A549 (cell line): ENCODE results near the gene IGSF9B. TPM values are rescaled to one million over a fixed set of nuclear protein-coding genes. Genes with fewer than 3 reads are reported as not detected.

Experiments
- ATAC-seq, 2 experiments: fragments of 200-7000 bp in 1 of 2; fragments of >200 bp in 1 of 2; cut with Nextera tagmentation in 1 of 2; cut with Tn5 transposase in 1 of 2; 3 replicates each; pipeline versions ENCODE4 v1.8.0 to v1.9.1; 2018 to 2020; ENCODE audit warnings: mild to moderate bottlenecking in 1 of 2, moderate library complexity in 1 of 2
- CTCF ChIA-PET: fragments of 300-600 bp; sonication (Branson Sonifier 250); formaldehyde crosslinking; extraction: SDS; loops from one replicate; lab custom pipeline; 2021; ENCODE audit warnings: antibody characterized with exemption, inconsistent platforms; lab: Yijun Ruan, JAX
- POLR2A ChIA-PET: fragments of 350-600 bp; formaldehyde crosslinking; extraction: SDS; loops from one replicate; lab custom pipeline; 2021; ENCODE audit warnings: antibody characterized with exemption, inconsistent platforms; lab: Yijun Ruan, JAX
- DNase-seq, 2 experiments: peaks; one replicate each; pipeline versions ENCODE4 v3.0.0 to v3.0.0-alpha.2; 2011 to 2016; ENCODE audit warnings: low read depth in 1 of 2, low spot score in 1 of 2
- FAIRE-seq: peaks from 2 replicates; lab custom pipeline; 2011; peaks lifted over from hg19 to GRCh38; lab: Jason Lieb, UNC
- H3K27ac ChIP-seq, 2 experiments: fragments of >200 bp; sonication (Bioruptor Twin); formaldehyde crosslinking; 3 replicates each; pipeline ENCODE4 v1.5.1; 2016 to 2017
- H3K4me1 ChIP-seq: fragments of >200 bp; sonication (Bioruptor Twin); formaldehyde crosslinking; 3 replicates; pipeline ENCODE4 v1.6.1; 2016
- H3K4me2 ChIP-seq: fragments of >200 bp; sonication (Bioruptor Twin); formaldehyde crosslinking; 3 replicates; pipeline ENCODE4 v1.6.1; 2016
- H3K4me3 ChIP-seq: fragments of >200 bp; sonication (Bioruptor Twin); formaldehyde crosslinking; 3 replicates; pipeline ENCODE4 v1.5.1; 2016
- H3K9me3 ChIP-seq: fragments of >200 bp; sonication (Bioruptor Twin); formaldehyde crosslinking; 3 replicates; pipeline ENCODE4 v1.6.1; 2016
- ATOH8 ChIP-seq: fragments of 250-450 bp; sonication (Bioruptor Pico); IDR thresholded peaks from 2 replicates; pipeline ENCODE4 v1.5.0; 2020; ENCODE audit warnings: low read depth, mild to moderate bottlenecking, moderate library complexity
- CEBPB ChIP-seq, 2 experiments: fragments of >200 bp in 1 of 2; sonication (Bioruptor Twin) in 1 of 2; formaldehyde crosslinking in 1 of 2; IDR thresholded peaks; 2 replicates each; pipeline ENCODE4 v1.6.1; 2012 to 2016
- CHD2 ChIP-seq: fragments of 150-350 bp; IDR thresholded peaks from 2 replicates; pipeline ENCODE4 v1.6.1; 2014; ENCODE audit warnings: low read length; ENCODE audit not compliant: partially characterized antibody
- E2F6 ChIP-seq: IDR thresholded peaks from 2 replicates; pipeline ENCODE4 v1.6.1; 2012; ENCODE audit warnings: low read depth, borderline replicate concordance
- EHF ChIP-seq: fragments of 250-450 bp; sonication (Bioruptor Pico); IDR thresholded peaks from 2 replicates; pipeline ENCODE4 v1.5.0; 2020; ENCODE audit warnings: mild to moderate bottlenecking
- EHMT2 ChIP-seq: fragments of 200-600 bp; sonication (generic); IDR thresholded peaks from 2 replicates; pipeline ENCODE4 v1.6.1; 2016; ENCODE audit warnings: antibody characterized with exemption, low read depth, mild to moderate bottlenecking, moderate library complexity
- EP300 ChIP-seq, 2 experiments: fragments of >200 bp; sonication (Bioruptor Twin); formaldehyde crosslinking; IDR thresholded peaks; 2 replicates in 1 of 2; 3 replicates in 1 of 2; pipeline ENCODE4 v1.6.1; 2016 to 2017
- ESRRA ChIP-seq: fragments of 150-350 bp; IDR thresholded peaks from 2 replicates; pipeline ENCODE4 v1.6.1; 2014; ENCODE audit warnings: mild to moderate bottlenecking, low read length, borderline replicate concordance
- HDAC2 ChIP-seq: fragments of 200-600 bp; sonication (generic); IDR thresholded peaks from 2 replicates; pipeline ENCODE4 v1.6.1; 2016
- HOXB13 ChIP-seq: fragments of 250-450 bp; sonication (Bioruptor Pico); IDR thresholded peaks from 2 replicates; pipeline ENCODE4 v1.5.0; 2020; ENCODE audit warnings: low read depth, mild to moderate bottlenecking, moderate library complexity
- JUN ChIP-seq, 2 experiments: fragments of >200 bp; sonication (Bioruptor Twin); formaldehyde crosslinking; IDR thresholded peaks; 2 replicates in 1 of 2; 3 replicates in 1 of 2; pipeline ENCODE4 v1.6.1; 2016 to 2017
- MAFK ChIP-seq: fragments of 450-650 bp; IDR thresholded peaks from 2 replicates; pipeline ENCODE4 v1.6.1; 2014; ENCODE audit not compliant: partially characterized antibody
- MYC ChIP-seq: IDR thresholded peaks from 2 replicates; pipeline ENCODE4 v1.6.1; 2012; ENCODE audit warnings: mild to moderate bottlenecking, inconsistent platforms, low read length, improper control_type of control experiment, borderline replicate concordance
- PBX3 ChIP-seq: IDR thresholded peaks from 2 replicates; pipeline ENCODE4 v1.6.1; 2012
- PHF8 ChIP-seq: fragments of 200-600 bp; sonication (generic); IDR thresholded peaks from 2 replicates; pipeline ENCODE4 v1.6.1; 2016; ENCODE audit warnings: low read depth, mild to moderate bottlenecking, antibody characterized with exemption, moderate library complexity, borderline replicate concordance
- POLR2A ChIP-seq: IDR thresholded peaks from 2 replicates; pipeline ENCODE4 v1.6.1; 2012; ENCODE audit warnings: mild to moderate bottlenecking, low read length
- POLR2AphosphoS2 ChIP-seq: conservative IDR thresholded peaks from 2 replicates; pipeline ENCODE4 v1.6.1; 2012; ENCODE audit warnings: low read length, improper control_type of control experiment, inconsistent platforms
- RAD21 ChIP-seq, 2 experiments: fragments of >200 bp in 1 of 2; sonication (Bioruptor Twin) in 1 of 2; formaldehyde crosslinking in 1 of 2; IDR thresholded peaks in 1 of 2; conservative IDR thresholded peaks in 1 of 2; 2 replicates in 1 of 2; 3 replicates in 1 of 2; pipeline ENCODE4 v1.6.1; 2012 to 2018; ENCODE audit warnings: inconsistent platforms in 1 of 2
- SMC3 ChIP-seq: fragments of >200 bp; sonication (Bioruptor Twin); formaldehyde crosslinking; IDR thresholded peaks from 3 replicates; pipeline ENCODE4 v1.6.1; 2018; ENCODE audit warnings: inconsistent platforms
- TFCP2L1 ChIP-seq: fragments of 250-450 bp; sonication (Bioruptor Pico); IDR thresholded peaks from 2 replicates; pipeline ENCODE4 v1.5.0; 2021; ENCODE audit warnings: mild to moderate bottlenecking
- TP53 ChIP-seq: fragments of 250-450 bp; sonication (Bioruptor Pico); IDR thresholded peaks from 2 replicates; pipeline ENCODE4 v1.5.0; 2021; ENCODE audit warnings: mild to moderate bottlenecking, moderate library complexity
- USF2 ChIP-seq: fragments of 450-650 bp; IDR thresholded peaks from 2 replicates; pipeline ENCODE4 v1.6.1; 2014; ENCODE audit warnings: antibody characterized with exemption
- ZC3H11A ChIP-seq: fragments of 450-650 bp; IDR thresholded peaks from 2 replicates; pipeline ENCODE4 v1.6.1; 2014; ENCODE audit warnings: antibody characterized with exemption, mild to moderate bottlenecking
- ZFP36 ChIP-seq: fragments of 450-650 bp; IDR thresholded peaks from 2 replicates; pipeline ENCODE4 v1.6.1; 2014; ENCODE audit warnings: borderline replicate concordance; ENCODE audit not compliant: partially characterized antibody
- WGBS: methylation state at CpG from one replicate; pipeline ENCODE4 v1.1.6; 2017; ENCODE audit errors: missing lambda C conversion rate; 5-methylcytosine and 5-hydroxymethylcytosine counted together
- polyA plus RNA-seq, 4 experiments: library from polyadenylated mRNA; depleted of rRNA in 3 of 4; stranded (reverse); fragments of >200 nt; fragmentation: RNase III in 1 of 4; extraction: RNeasy Plus Mini Kit Qiagen cat#74134 plus additional on column Dnase treatment in 1 of 4; gene quantifications; 2 replicates in 3 of 4; 3 replicates in 1 of 4; pipeline ENCODE4 v1.2.3, GENCODE V29; 2011 to 2017

Gene IGSF9B
- polyA plus RNA-seq, 2 of the 4 experiments (the other 2 are of a cell fraction): 0.41 to 0.61 TPM

- WGBS: 63% methylated on average over 1 of the region's 9 CpGs
- POLR2A ChIA-PET: no interaction called here
- Histone ChIP-seq H3K4me2 (no peak overlapping the region), H3K4me1 (no peaks in the 10 kb centered on the region), H3K9me3 (no peaks in the 10 kb centered on the region), H3K4me3 (no peak overlapping the region), H3K27ac (no peak overlapping the region)
- DNase-seq (no peak), FAIRE-seq (no peak), ATAC-seq (no peak)
- CTCF ChIA-PET: interaction anchor here (3.4 kb wide), 1 partner anchor 9 kb away, joined by 13 read pairs; no protein-coding TSS in a partner anchor
- TF ChIP-seq HDAC2 (no peak), PHF8 (no peak), MAFK (no peak), ATOH8 (no peak), ESRRA (no peak), ZC3H11A (no peak), CEBPB (IDR thresholded peaks at IDR 0.05) (no peak), JUN (IDR thresholded peaks at IDR 0.05) (no peak), PBX3 (no peak), RAD21 (conservative IDR thresholded peaks at IDR 0.05 in 1 of 2, IDR thresholded peaks at IDR 0.05 in 1 of 2) (no peak), E2F6 (no peak)
Observed at GRCh38 chr11:133936592-133936991, 20.2 kb downstream of the IGSF9B start.

GRCh38 chr11:133936136-133936535 is 20.6 kb downstream of the IGSF9B start:
- ChIA-PET CTCF (interaction anchor here (3.4 kb wide), 1 partner anchor 9 kb away, joined by 13 read pairs; no protein-coding TSS in a partner anchor), POLR2A (no interaction called here)
- H3K9me3 ChIP-seq: no peaks in the 10 kb centered on the region
- H3K4me2 ChIP-seq: no peak overlapping the region
- TF ChIP-seq TFCP2L1 (CRISPR knock-in tag): no peak
- TF ChIP-seq USF2: no peak
- no peak for TF ChIP-seq EP300 (IDR thresholded peaks at IDR 0.05)
- TF ChIP-seq POLR2A: no peak
- TF ChIP-seq CHD2: no peak
- TF ChIP-seq SMC3: no peak
- no peak for TF ChIP-seq POLR2AphosphoS2
- TF ChIP-seq TP53: no peak
- no peak for TF ChIP-seq PHF8
- TF ChIP-seq ZFP36: no peak
- no peaks in the 10 kb centered on the region for H3K4me1 ChIP-seq
- H3K4me3 ChIP-seq: no peak overlapping the region
- 79% methylated on average over 7 of the region's 13 CpGs for WGBS
- ATAC-seq: no peak
- DNase-seq: no peak
- no peak overlapping the region for H3K27ac ChIP-seq
- FAIRE-seq: no peak

- DNase-seq (no peak), ATAC-seq (no peak), FAIRE-seq (no peak)
- ChIA-PET CTCF (no interaction called here), POLR2A (no interaction called here)
- Histone ChIP-seq H3K27ac (no peak overlapping the region), H3K4me1 (no peaks in the 10 kb centered on the region), H3K4me2 (no peak overlapping the region), H3K4me3 (no peak overlapping the region), H3K9me3 (no peaks in the 10 kb centered on the region)
- no CpG with 5 or more reads among the region's 15 CpGs for WGBS
- TF ChIP-seq SMC3: no peak
- no peak for TF ChIP-seq MYC
- TF ChIP-seq HOXB13 (CRISPR knock-in tag): no peak
- no peak for TF ChIP-seq EHF (CRISPR knock-in tag)
- no peak for TF ChIP-seq EHMT2
Observed at GRCh38 chr11:133935551-133935910, 21.2 kb downstream of the IGSF9B start.
